ENCODE results near the gene SETBP1. TPM values are rescaled to one million over a fixed set of nuclear protein-coding genes. Genes with fewer than 3 reads are reported as not detected.

Gene SETBP1
- total and polyA plus RNA-seq, 2 of the 4 experiments (the other 2 are of a cell fraction) = 0.19 to 0.36 TPM

DNA sequence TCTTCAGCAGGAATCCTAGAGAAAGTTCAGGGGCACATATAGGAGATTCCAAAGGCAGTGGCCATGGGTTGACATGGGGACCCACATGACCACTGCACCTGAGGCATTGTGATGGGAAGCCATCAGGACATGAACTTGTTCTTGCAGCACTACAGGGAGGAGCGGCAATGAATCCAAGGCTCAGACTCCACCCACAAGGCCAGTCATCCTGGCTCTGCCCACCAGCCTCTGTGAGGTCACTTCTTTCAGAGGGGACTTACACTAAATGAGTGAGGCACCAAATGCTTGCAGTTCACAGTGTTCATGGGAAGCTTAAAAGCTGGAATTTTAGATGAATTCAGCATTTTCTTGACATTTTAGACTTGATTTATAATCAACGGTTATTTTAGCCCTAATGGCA, 254.2 kb downstream of the SETBP1 start:
- H3K4me2 ChIP-seq (ENCODE audit: low read depth, low read length) = no peak overlapping the region
- H3K4me3 ChIP-seq (ENCODE audit: insufficient read depth, low read depth, low read length) = no peak overlapping the region
- H3K14ac ChIP-seq (replicated peaks; ENCODE audit: low read depth, low read length) = no peak overlapping the region
- H2BK120ac ChIP-seq (ENCODE audit: low read depth, low read length) = no peak overlapping the region
- H2BK20ac ChIP-seq (ENCODE audit: low read depth, low read length) = no peak overlapping the region
- H4K5ac ChIP-seq (ENCODE audit: low read depth, low read length) = no peak overlapping the region
- no peak overlapping the region for H2AFZ ChIP-seq (replicated peaks; ENCODE audit: low read length, poor library complexity)
- H3K4me1 ChIP-seq (ENCODE audit: control insufficient read depth, insufficient read depth, low read length) = no peaks in the 10 kb centered on the region
- TF ChIP-seq MAZ (IDR thresholded peaks at IDR 0.05; ENCODE audit: borderline replicate concordance, low read depth, low read length) = no peak
- no peak for TF ChIP-seq USF2 (IDR thresholded peaks at IDR 0.05; ENCODE audit: low read depth, low read length)
- no peak for TF ChIP-seq MXI1 (IDR thresholded peaks at IDR 0.05; ENCODE audit: borderline replicate concordance, low read depth, low read length)
- no peak for TF ChIP-seq MAFK (IDR thresholded peaks at IDR 0.05; ENCODE audit: low read depth, low read length)
- no peak for TF ChIP-seq RCOR1 (IDR thresholded peaks at IDR 0.05; ENCODE audit: insufficient replicate concordance, low read length)
- no peak for TF ChIP-seq ELK1 (IDR thresholded peaks at IDR 0.05; ENCODE audit: borderline replicate concordance, low read depth, low read length)
- TF ChIP-seq RAD21 (IDR thresholded peaks at IDR 0.05; ENCODE audit: low read length) = no peak
- no peak for TF ChIP-seq POLR2A (IDR thresholded peaks at IDR 0.05; ENCODE audit: low read depth, low read length)
- TF ChIP-seq FOS (IDR thresholded peaks at IDR 0.05; ENCODE audit: low read depth, low read length) = no peak
- no peak for TF ChIP-seq CHD1 (IDR thresholded peaks at IDR 0.05; ENCODE audit: low read depth, low read length)
- no peak for TF ChIP-seq CEBPB (IDR thresholded peaks at IDR 0.05; ENCODE audit: low read depth, low read length)
- TF ChIP-seq CTCF (conservative IDR thresholded peaks at IDR 0.05; ENCODE audit: low read depth, low read length) = no peak
- TF ChIP-seq SMC3 (IDR thresholded peaks at IDR 0.05; ENCODE audit: low read depth, low read length) = no peak
- no peak overlapping the region for H2BK15ac ChIP-seq (ENCODE audit: low read depth, low read length)
- H4K8ac ChIP-seq (ENCODE audit: low read depth in 2 of 2, low read length in 2 of 2) = no peak overlapping the region
- no peaks in the 10 kb centered on the region for H3K9me1 ChIP-seq (ENCODE audit: insufficient read depth, low read length)
- no peaks in the 10 kb centered on the region for H3K36me3 ChIP-seq (ENCODE audit: control insufficient read depth, insufficient read depth, low read length)
- no peak overlapping the region for H2AK9ac ChIP-seq (replicated peaks; ENCODE audit: low read depth, low read length, poor library complexity)
- CTCF ChIA-PET = no interaction called here
- no peak overlapping the region for H4K91ac ChIP-seq (ENCODE audit: insufficient read depth, low read depth, low read length)
- no peak overlapping the region for H3K9ac ChIP-seq (ENCODE audit: low read depth, low read length)
- BruUV-seq (replicated peaks) = no TSS peak
- intact Hi-C loops (cut with micrococcal nuclease) (no loop called here), dilution Hi-C loops (cut with HindIII; ENCODE audit: low sequenced_read_pairs, unreplicated experiment) (no loop called here), in situ Hi-C loops (cut with MboI; ENCODE audit: low sequenced_read_pairs) (no loop called here)
- no peak overlapping the region for H3K18ac ChIP-seq (ENCODE audit: low read depth, low read length)
- H4K20me1 ChIP-seq (ENCODE audit: insufficient read depth, low read length) = no peaks in the 10 kb centered on the region
- H3K9me3 ChIP-seq (ENCODE audit: control insufficient read depth, insufficient read depth, low read length) = no peaks in the 10 kb centered on the region
- H3K27ac ChIP-seq (ENCODE audit: insufficient read depth, low read length) = no peak overlapping the region
- H3K56ac ChIP-seq (ENCODE audit: extremely low read depth, insufficient read depth, low read length) = no peak overlapping the region
- no peak overlapping the region for H2AK5ac ChIP-seq (ENCODE audit: low read depth, low read length)
- ATAC-seq (ENCODE audit: low read depth) (no peak), DNase-seq (no peak)
- H3K79me1 ChIP-seq (ENCODE audit: low read depth in 1 of 2, low read length in 2 of 2) = no peaks in the 10 kb centered on the region
- POLR2A ChIA-PET (ENCODE audit: unreplicated experiment) = no interaction called here
- no peak overlapping the region for H3K23ac ChIP-seq (ENCODE audit: low read depth, low read length)
- WGBS, 2 experiments (ENCODE audit: extremely low coverage in 2 of 2, insufficient read length in 1 of 2) = no CpG with 5 or more reads among the region's 2 CpGs
- no peak overlapping the region for H3K4ac ChIP-seq (ENCODE audit: low read depth, low read length)
- peaks cover 3% of the 10 kb centered on the region; the same call in 1 of the 2 replicates for H3K27me3 ChIP-seq (ENCODE audit: control insufficient read depth, insufficient read depth, low read length)
- H2BK5ac ChIP-seq (ENCODE audit: low read depth, low read length, poor library complexity, severe bottlenecking) = no peak overlapping the region

Measured in IMR-90 (cell line).